CD14-positive monocyte (primary cell): ENCODE measurements around the gene MVB12B. TPM values are rescaled to one million over a fixed set of nuclear protein-coding genes. Genes with fewer than 3 reads are reported as not detected.

Experiments used
- DNase-seq, 3 donors: peaks; one replicate each; pipeline ENCODE4 v3.0.0-alpha.2; 2011 to 2022
- H2AFZ ChIP-seq: 2 replicates; pipeline ENCODE4 v1.6.0; 2012; ENCODE audit warnings: mild to moderate bottlenecking, low read depth, low read length, inconsistent platforms; ENCODE audit not compliant: insufficient read depth, poor library complexity, severe bottlenecking
- H3K27ac ChIP-seq, 2 donors: 1 replicate in 1 of 2; 2 replicates in 1 of 2; pipeline ENCODE4 v1.5.1; 2012 to 2013; ENCODE audit warnings: low read length in 2 of 2, control low read depth in 1 of 2, inconsistent platforms in 1 of 2, low read depth in 1 of 2, mild to moderate bottlenecking in 1 of 2
- H3K27me3 ChIP-seq, 2 donors: one replicate each; pipeline versions ENCODE4 v1.6.0 to v1.6.1; 2011 to 2013; ENCODE audit warnings: low read length in 2 of 2; ENCODE audit not compliant: control insufficient read depth in 2 of 2, insufficient read depth in 2 of 2
- H3K36me3 ChIP-seq, 2 donors: replicated peaks in 1 of 2; 1 replicate in 1 of 2; 2 replicates in 1 of 2; pipeline versions ENCODE4 v1.5.1 to v1.6.1; 2012 to 2013; ENCODE audit warnings: low read length in 2 of 2, control low read depth in 1 of 2, inconsistent platforms in 1 of 2, mild to moderate bottlenecking in 1 of 2; ENCODE audit not compliant: insufficient read depth in 2 of 2, control insufficient read depth in 1 of 2
- H3K4me1 ChIP-seq, 2 donors: 1 replicate in 1 of 2; 2 replicates in 1 of 2; pipeline versions ENCODE4 v1.5.1 to v1.6.1; 2012 to 2013; ENCODE audit warnings: low read length in 2 of 2, control low read depth in 1 of 2, inconsistent platforms in 1 of 2, mild to moderate bottlenecking in 1 of 2, moderate library complexity in 1 of 2; ENCODE audit not compliant: insufficient read depth in 2 of 2, control insufficient read depth in 1 of 2
- H3K4me2 ChIP-seq: replicated peaks from 2 replicates; pipeline ENCODE3; 2012; ENCODE audit warnings: low read length, moderate library complexity, mild to moderate bottlenecking; ENCODE audit not compliant: poor library complexity, severe bottlenecking; ENCODE audit errors: extremely low read depth
- H3K4me3 ChIP-seq, 3 experiments: fragments of 200-600 bp in 1 of 3; sonication (generic) in 1 of 3; replicated peaks in 1 of 3; 1 replicate in 2 of 3; 2 replicates in 1 of 3; pipeline ENCODE4 v1.5.1; 2011 to 2013; ENCODE audit warnings: low read length in 3 of 3, mild to moderate bottlenecking in 3 of 3, control low read depth in 2 of 3, low read depth in 2 of 3, inconsistent platforms in 1 of 3, moderate library complexity in 1 of 3
- H3K79me2 ChIP-seq: 2 replicates; pipeline ENCODE4 v1.6.0; 2012; ENCODE audit warnings: mild to moderate bottlenecking, control low read depth, inconsistent platforms, low read length, moderate library complexity; ENCODE audit not compliant: insufficient read depth
- H3K9ac ChIP-seq: 2 replicates; pipeline ENCODE4 v1.6.0; 2017; ENCODE audit warnings: low read length, mild to moderate bottlenecking; ENCODE audit not compliant: insufficient read depth, poor library complexity, severe bottlenecking
- H3K9me3 ChIP-seq, 2 donors: replicated peaks in 1 of 2; 1 replicate in 1 of 2; 2 replicates in 1 of 2; pipeline versions ENCODE4 v1.5.1 to v1.6.1; 2012 to 2013; ENCODE audit warnings: low read length in 2 of 2, control low read depth in 1 of 2; ENCODE audit not compliant: control insufficient read depth in 1 of 2, insufficient read depth in 1 of 2
- H4K20me1 ChIP-seq: 2 replicates; pipeline ENCODE4 v1.6.0; 2012; ENCODE audit warnings: mild to moderate bottlenecking, low read length, control low read depth, moderate library complexity; ENCODE audit not compliant: insufficient read depth
- H3K27ac Mint-ChIP-seq, 7 donors: one replicate each; pipeline ENCODE4 v1.8.0; 2020; ENCODE audit warnings: mild to moderate bottlenecking in 7 of 7, mixed read lengths in 7 of 7, moderate library complexity in 6 of 7, inconsistent platforms in 2 of 7
- H3K27me3 Mint-ChIP-seq, 3 donors: one replicate each; pipeline ENCODE4 v1.8.0; 2021 to 2022; ENCODE audit warnings: low read depth in 3 of 3, mild to moderate bottlenecking in 3 of 3, mixed read lengths in 3 of 3, moderate library complexity in 3 of 3, inconsistent platforms in 1 of 3
- H3K36me3 Mint-ChIP-seq, 2 donors: one replicate each; pipeline ENCODE4 v1.8.0; 2020; ENCODE audit warnings: mixed read lengths in 2 of 2, inconsistent platforms in 1 of 2, mild to moderate bottlenecking in 1 of 2
- H3K4me1 Mint-ChIP-seq: one replicate; pipeline ENCODE4 v1.8.0; 2020; ENCODE audit warnings: mild to moderate bottlenecking, mixed read lengths
- H3K4me3 Mint-ChIP-seq, 2 donors: one replicate each; pipeline ENCODE4 v1.8.0; 2020; ENCODE audit warnings: mild to moderate bottlenecking in 2 of 2, mixed read lengths in 2 of 2, moderate library complexity in 1 of 2
- H3K9me3 Mint-ChIP-seq, 7 donors: one replicate each; pipeline ENCODE4 v1.8.0; 2020 to 2022; ENCODE audit warnings: mixed read lengths in 7 of 7, mild to moderate bottlenecking in 6 of 7, moderate library complexity in 6 of 7, inconsistent platforms in 2 of 7
- CTCF ChIP-seq: fragments of 200-600 bp; IDR thresholded peaks from one replicate; pipeline ENCODE4 v1.8.0; 2022; ENCODE audit warnings: antibody characterized with exemption, mild to moderate bottlenecking
- WGBS: methylation state at CpG from one replicate; pipeline ENCODE4 v1.1.5; 2013; ENCODE audit warnings: missing lambda C conversion rate; ENCODE audit not compliant: insufficient coverage; 5-methylcytosine and 5-hydroxymethylcytosine counted together
- intact Hi-C, 2 donors: fragments of 100-400 bp; cut with micrococcal nuclease; formaldehyde crosslinking; loops; one replicate each; pipeline versions ENCODE4 v1.15.0 to v1.15.1; 2023
- polyA plus RNA-seq, 3 donors: library from polyadenylated mRNA; depleted of rRNA in 1 of 3; unstranded in 2 of 3; stranded (reverse) in 1 of 3; fragments of 300-500 nt in 2 of 3; fragments of >200 nt in 1 of 3; fragmentation: Illumina TruSeq in 2 of 3; gene quantifications; 1 replicate in 2 of 3; 2 replicates in 1 of 3; pipeline ENCODE4 v1.2.3, GENCODE V29; 2012 to 2021

MVB12B gene
- polyA plus RNA-seq, 3 donors: 2.8 to 8.1 (median 3.5) TPM

- Mint-ChIP-seq H3K9me3 (no peaks in the 10 kb centered on the region), H3K27ac (no peak overlapping the region), H3K4me3 (no peak overlapping the region), H3K36me3 (peaks cover 15 to 31% of the 10 kb centered on the region in 2 donors), H3K4me1 (peaks cover 39% of the 10 kb centered on the region), H3K27me3 (peaks cover 11 to 14% (median 13%) of the 10 kb centered on the region in 3 donors)
- no peak for DNase-seq
- peaks cover 31 to 45% of the 10 kb centered on the region in 2 donors for H3K4me1 ChIP-seq
- 100% methylated on average over 1 of the region's 7 CpGs for WGBS
- no peak overlapping the region for H3K9ac ChIP-seq
- intact Hi-C loops: loop anchor here in 1 of 2 donors (5.0 to 10.0 kb wide), 2 partner anchors 83 to 1091 kb away; no protein-coding TSS in a partner anchor
- peaks cover 17% of the 10 kb centered on the region for H4K20me1 ChIP-seq
- no peak overlapping the region for H2AFZ ChIP-seq
- no peak overlapping the region for H3K4me3 ChIP-seq
- peaks cover 0 to 13% of the 10 kb centered on the region in 2 donors for H3K27me3 ChIP-seq
- no peak overlapping the region for H3K27ac ChIP-seq
- H3K9me3 ChIP-seq: no peaks in the 10 kb centered on the region
- no peak for TF ChIP-seq CTCF
- H3K4me2 ChIP-seq: no peak overlapping the region
- no peaks in the 10 kb centered on the region for H3K79me2 ChIP-seq
- H3K36me3 ChIP-seq: peaks cover 0 to 7% of the 10 kb centered on the region in 2 donors
These were observed 169.0 kb downstream of the MVB12B start for GRCh38 chr9:126495411-126496180.

- H3K4me3 Mint-ChIP-seq: no peak overlapping the region
- no peak for TF ChIP-seq CTCF
- H3K9ac ChIP-seq: no peak overlapping the region
These were observed 169.6 kb downstream of the MVB12B start for GRCh38 chr9:126496181-126496576.

More at GRCh38 chr9:126496181-126496576, 169.6 kb downstream of the MVB12B start:
- H3K4me1 ChIP-seq: peaks cover 31 to 45% of the 10 kb centered on the region in 2 donors
- H3K9me3 ChIP-seq: no peaks in the 10 kb centered on the region
- no peaks in the 10 kb centered on the region for H3K79me2 ChIP-seq
- peaks cover 15 to 31% of the 10 kb centered on the region in 2 donors for H3K36me3 Mint-ChIP-seq
- H3K27me3 Mint-ChIP-seq: peaks cover 13 to 19% (median 16%) of the 10 kb centered on the region in 3 donors
- H3K27ac Mint-ChIP-seq: no peak overlapping the region
- peaks cover 0 to 15% of the 10 kb centered on the region in 2 donors for H3K27me3 ChIP-seq
- DNase-seq: no peak
- H3K4me2 ChIP-seq: no peak overlapping the region
- H3K27ac ChIP-seq: no peak overlapping the region
- peaks cover 20% of the 10 kb centered on the region for H4K20me1 ChIP-seq
- intact Hi-C loops: loop anchor here in 1 of 2 donors (5.0 to 10.0 kb wide), 2 partner anchors 84 to 1091 kb away; no protein-coding TSS in a partner anchor
- H3K9me3 Mint-ChIP-seq: no peaks in the 10 kb centered on the region
- no peak overlapping the region for H3K4me3 ChIP-seq
- peaks cover 39% of the 10 kb centered on the region for H3K4me1 Mint-ChIP-seq
- peaks cover 0 to 7% of the 10 kb centered on the region in 2 donors for H3K36me3 ChIP-seq
- H2AFZ ChIP-seq: no peak overlapping the region
- no CpG with 5 or more reads among the region's 3 CpGs for WGBS
